GM23338 (cell line): ENCODE results near the gene GLB1L. TPM values are rescaled to one million over a fixed set of nuclear protein-coding genes. Genes with fewer than 3 reads are reported as not detected.
"Not testable (repeated sequence)": the region's sequence is repeated elsewhere in the genome, so short reads cannot be mapped to it uniquely, and the experiment has no call there.

Experiments used
- ATAC-seq: fragments of 200-7000 bp; cut with Tn5 transposase; 3 replicates; pipeline ENCODE4 v1.9.1; 2020
- DNase-seq: peaks from one replicate; pipeline ENCODE4 v3.0.0-alpha.2; 2015; ENCODE audit warnings: low spot score
- H2AFZ ChIP-seq: fragments of 200-600 bp; sonication (generic); 2 replicates; pipeline ENCODE4 v1.8.0; 2016; ENCODE audit warnings: antibody characterized with exemption, mild to moderate bottlenecking, moderate library complexity
- H3F3A ChIP-seq: fragments of 200-600 bp; sonication (generic); replicated peaks from 2 replicates; pipeline ENCODE4 v1.8.0; 2017; ENCODE audit warnings: antibody characterized with exemption, mixed run types, low read depth
- H3K27ac ChIP-seq: fragments of 200-600 bp; sonication (generic); 2 replicates; pipeline ENCODE4 v1.6.1; 2016; ENCODE audit warnings: low read depth
- H3K27me3 ChIP-seq: fragments of 200-600 bp; sonication (generic); 2 replicates; pipeline ENCODE4 v1.8.0; 2016; ENCODE audit warnings: mild to moderate bottlenecking, mixed run types, moderate library complexity; ENCODE audit not compliant: insufficient read depth
- H3K36me3 ChIP-seq: fragments of 200-600 bp; sonication (generic); 2 replicates; pipeline ENCODE4 v1.8.0; 2016; ENCODE audit warnings: mild to moderate bottlenecking; ENCODE audit not compliant: insufficient read depth
- H3K4me1 ChIP-seq: fragments of 200-600 bp; sonication (generic); 2 replicates; pipeline ENCODE4 v1.8.0; 2016; ENCODE audit warnings: mild to moderate bottlenecking, moderate library complexity; ENCODE audit not compliant: insufficient read depth
- H3K4me2 ChIP-seq: fragments of 200-600 bp; sonication (generic); 2 replicates; pipeline ENCODE4 v1.7.1; 2017; ENCODE audit warnings: mixed run types
- H3K4me3 ChIP-seq: fragments of 200-600 bp; sonication (generic); 2 replicates; pipeline ENCODE4 v1.6.1; 2016; ENCODE audit warnings: mixed run types
- H3K79me2 ChIP-seq: fragments of 200-600 bp; sonication (generic); replicated peaks from 2 replicates; pipeline ENCODE4 v1.8.0; 2017; ENCODE audit warnings: mild to moderate bottlenecking; ENCODE audit not compliant: insufficient read depth
- H3K9me2 ChIP-seq: fragments of 200-600 bp; sonication (generic); 2 replicates; pipeline ENCODE4 v1.8.0; 2017; ENCODE audit not compliant: insufficient read depth
- H4K20me1 ChIP-seq: fragments of 200-600 bp; sonication (generic); replicated peaks from 2 replicates; pipeline ENCODE4 v1.8.0; 2017; ENCODE audit warnings: mild to moderate bottlenecking; ENCODE audit not compliant: insufficient read depth
- H3K27ac Mint-ChIP-seq: 2 replicates; pipeline ENCODE4 v1.8.0; 2020; ENCODE audit warnings: inconsistent platforms, mild to moderate bottlenecking, moderate library complexity, mixed read lengths
- H3K27me3 Mint-ChIP-seq: 3 replicates; pipeline ENCODE4 v1.8.0; 2022; ENCODE audit warnings: low read depth, mild to moderate bottlenecking, moderate library complexity, mixed read lengths, inconsistent platforms; ENCODE audit not compliant: insufficient read depth, poor library complexity
- H3K36me3 Mint-ChIP-seq: 3 replicates; pipeline ENCODE4 v1.8.0; 2021; ENCODE audit warnings: low read depth, mild to moderate bottlenecking, inconsistent platforms, moderate library complexity, mixed read lengths
- H3K4me1 Mint-ChIP-seq: 3 replicates; pipeline ENCODE4 v1.8.0; 2020; ENCODE audit warnings: mild to moderate bottlenecking, inconsistent platforms, mixed read lengths
- H3K4me3 Mint-ChIP-seq: 3 replicates; pipeline ENCODE4 v1.8.0; 2021; ENCODE audit warnings: moderate library complexity, mild to moderate bottlenecking, inconsistent platforms, mixed read lengths
- H3K9me3 Mint-ChIP-seq: 3 replicates; pipeline ENCODE4 v1.8.0; 2020; ENCODE audit warnings: moderate library complexity, mild to moderate bottlenecking, inconsistent platforms, mixed read lengths
- ZNF331 ChIP-seq: fragments of 250-450 bp; sonication (Bioruptor Pico); IDR thresholded peaks from 2 replicates; pipeline ENCODE4 v1.5.0; 2020; ENCODE audit warnings: low read depth, mild to moderate bottlenecking, moderate library complexity
- polyA plus RNA-seq: library from polyadenylated mRNA; unstranded; fragments of >200 nt; fragmentation: Nextera tagmentation; extraction: Ambion mirVana; gene quantifications from 2 replicates; pipeline ENCODE4 v1.2.1, GENCODE V29; 2016
- total RNA-seq: library from RNA; depleted of rRNA; stranded (reverse); fragments of >200 nt; shearing (Covaris generic); gene quantifications from 2 replicates; pipeline ENCODE4 v1.2.3, GENCODE V29; 2014
- TF ChIP-seq, protein P1 (sequence below), 2 experiments: fragments of 200-600 bp in 1 of 2; sonication (generic) in 1 of 2; conservative IDR thresholded peaks; 2 replicates each; pipeline versions ENCODE4 v1.5.1 to v1.6.1; 2016 to 2017; ENCODE audit warnings: antibody characterized with exemption in 2 of 2, low read depth in 2 of 2, mild to moderate bottlenecking in 2 of 2, moderate library complexity in 1 of 2
- TF ChIP-seq, protein P2 (sequence below): IDR thresholded peaks from 2 replicates; pipeline ENCODE4 v1.6.1; 2016; ENCODE audit warnings: antibody characterized with exemption

GLB1L gene
- total and polyA plus RNA-seq, 2 experiments from 2014 or later, result 1.7 to 5.4 TPM

DNA sequence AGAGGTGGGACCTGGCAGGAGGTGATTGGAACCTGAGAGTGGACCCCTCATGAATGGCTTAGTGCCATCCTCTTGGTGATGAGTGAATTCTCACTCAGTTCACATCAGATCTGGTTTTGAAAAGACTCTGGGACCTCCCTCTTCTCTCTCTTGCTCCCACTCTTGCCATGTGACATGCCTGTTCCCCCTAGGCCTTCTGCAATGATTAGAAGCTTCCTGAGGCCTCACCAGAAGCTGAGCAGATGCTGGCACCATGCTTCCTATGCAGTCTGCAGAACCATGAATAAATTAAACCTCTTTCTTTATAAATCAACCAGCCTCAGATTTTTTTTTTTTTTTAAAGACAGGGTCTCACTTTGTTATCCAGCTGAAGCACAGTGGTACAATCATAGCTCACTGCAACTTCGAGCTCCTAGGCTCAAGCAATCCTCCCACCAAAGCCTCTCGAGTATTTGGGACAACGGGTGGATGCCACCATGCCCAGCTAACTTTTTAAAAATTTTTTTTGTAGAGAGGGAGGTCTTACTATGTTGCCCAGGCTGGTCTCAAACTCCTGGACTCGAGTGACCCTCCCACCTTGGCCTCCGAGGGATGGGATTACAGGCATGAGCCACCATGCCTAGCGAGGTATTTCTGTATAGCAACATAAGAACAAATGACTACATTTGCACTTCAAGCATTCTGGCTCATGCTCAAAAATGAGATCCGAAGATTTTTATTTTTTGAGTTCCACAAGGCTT lies 40.6 kb downstream of the GLB1L start (continued):
- TF ChIP-seq, protein P1, sequence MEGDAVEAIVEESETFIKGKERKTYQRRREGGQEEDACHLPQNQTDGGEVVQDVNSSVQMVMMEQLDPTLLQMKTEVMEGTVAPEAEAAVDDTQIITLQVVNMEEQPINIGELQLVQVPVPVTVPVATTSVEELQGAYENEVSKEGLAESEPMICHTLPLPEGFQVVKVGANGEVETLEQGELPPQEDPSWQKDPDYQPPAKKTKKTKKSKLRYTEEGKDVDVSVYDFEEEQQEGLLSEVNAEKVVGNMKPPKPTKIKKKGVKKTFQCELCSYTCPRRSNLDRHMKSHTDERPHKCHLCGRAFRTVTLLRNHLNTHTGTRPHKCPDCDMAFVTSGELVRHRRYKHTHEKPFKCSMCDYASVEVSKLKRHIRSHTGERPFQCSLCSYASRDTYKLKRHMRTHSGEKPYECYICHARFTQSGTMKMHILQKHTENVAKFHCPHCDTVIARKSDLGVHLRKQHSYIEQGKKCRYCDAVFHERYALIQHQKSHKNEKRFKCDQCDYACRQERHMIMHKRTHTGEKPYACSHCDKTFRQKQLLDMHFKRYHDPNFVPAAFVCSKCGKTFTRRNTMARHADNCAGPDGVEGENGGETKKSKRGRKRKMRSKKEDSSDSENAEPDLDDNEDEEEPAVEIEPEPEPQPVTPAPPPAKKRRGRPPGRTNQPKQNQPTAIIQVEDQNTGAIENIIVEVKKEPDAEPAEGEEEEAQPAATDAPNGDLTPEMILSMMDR (conservative IDR thresholded peaks at IDR 0.05; ENCODE audit: low read depth in 2 of 2), result no peak
- TF ChIP-seq ZNF331 (CRISPR knock-in tag), result no peak
- TF ChIP-seq, protein P2, sequence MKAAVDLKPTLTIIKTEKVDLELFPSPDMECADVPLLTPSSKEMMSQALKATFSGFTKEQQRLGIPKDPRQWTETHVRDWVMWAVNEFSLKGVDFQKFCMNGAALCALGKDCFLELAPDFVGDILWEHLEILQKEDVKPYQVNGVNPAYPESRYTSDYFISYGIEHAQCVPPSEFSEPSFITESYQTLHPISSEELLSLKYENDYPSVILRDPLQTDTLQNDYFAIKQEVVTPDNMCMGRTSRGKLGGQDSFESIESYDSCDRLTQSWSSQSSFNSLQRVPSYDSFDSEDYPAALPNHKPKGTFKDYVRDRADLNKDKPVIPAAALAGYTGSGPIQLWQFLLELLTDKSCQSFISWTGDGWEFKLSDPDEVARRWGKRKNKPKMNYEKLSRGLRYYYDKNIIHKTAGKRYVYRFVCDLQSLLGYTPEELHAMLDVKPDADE, result no peak

DNA sequence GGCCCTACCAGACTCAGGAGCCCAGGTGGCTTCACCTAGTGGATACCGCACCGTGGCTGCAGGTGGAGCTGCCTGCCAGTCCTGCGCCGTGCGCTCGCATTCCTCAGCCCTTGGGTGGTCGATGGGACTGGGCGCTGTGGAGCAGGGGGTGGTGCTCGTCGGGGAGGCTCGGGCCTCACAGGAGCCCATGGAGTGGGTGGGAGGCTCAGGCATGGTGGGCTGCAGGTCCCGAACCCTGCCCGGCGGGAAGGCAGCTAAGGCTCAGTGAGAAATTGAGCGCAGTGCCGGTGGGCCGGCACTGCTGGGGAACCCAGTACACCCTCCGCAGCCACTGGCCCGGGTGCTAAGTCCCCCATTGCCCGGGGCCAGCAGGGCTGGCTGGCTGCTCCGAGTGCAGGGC lies 43.9 kb downstream of the GLB1L start:
- H3K4me1 Mint-ChIP-seq, result peaks cover 10% of the 10 kb centered on the region; the same call in 2 of the 3 replicates
- H3K79me2 ChIP-seq, H3K9me2 ChIP-seq, H3K4me2 ChIP-seq, DNase-seq, H3K36me3 ChIP-seq, H3K4me3 Mint-ChIP-seq, H3K27ac Mint-ChIP-seq, H4K20me1 ChIP-seq, H3K27me3 ChIP-seq, H3K36me3 Mint-ChIP-seq, H2AFZ ChIP-seq, H3K27ac ChIP-seq, H3K4me1 ChIP-seq, H3K4me3 ChIP-seq, ATAC-seq, H3F3A ChIP-seq, H3K9me3 Mint-ChIP-seq: not testable (repeated sequence)
- TF ChIP-seq, protein P1 (conservative IDR thresholded peaks at IDR 0.05; ENCODE audit: low read depth in 2 of 2), result 0 out of 4 replicates have a peak, but pooled peaks of 1 of the 2 experiments have one; percentile 8
- peaks cover 17% of the 10 kb centered on the region for H3K27me3 Mint-ChIP-seq

DNA sequence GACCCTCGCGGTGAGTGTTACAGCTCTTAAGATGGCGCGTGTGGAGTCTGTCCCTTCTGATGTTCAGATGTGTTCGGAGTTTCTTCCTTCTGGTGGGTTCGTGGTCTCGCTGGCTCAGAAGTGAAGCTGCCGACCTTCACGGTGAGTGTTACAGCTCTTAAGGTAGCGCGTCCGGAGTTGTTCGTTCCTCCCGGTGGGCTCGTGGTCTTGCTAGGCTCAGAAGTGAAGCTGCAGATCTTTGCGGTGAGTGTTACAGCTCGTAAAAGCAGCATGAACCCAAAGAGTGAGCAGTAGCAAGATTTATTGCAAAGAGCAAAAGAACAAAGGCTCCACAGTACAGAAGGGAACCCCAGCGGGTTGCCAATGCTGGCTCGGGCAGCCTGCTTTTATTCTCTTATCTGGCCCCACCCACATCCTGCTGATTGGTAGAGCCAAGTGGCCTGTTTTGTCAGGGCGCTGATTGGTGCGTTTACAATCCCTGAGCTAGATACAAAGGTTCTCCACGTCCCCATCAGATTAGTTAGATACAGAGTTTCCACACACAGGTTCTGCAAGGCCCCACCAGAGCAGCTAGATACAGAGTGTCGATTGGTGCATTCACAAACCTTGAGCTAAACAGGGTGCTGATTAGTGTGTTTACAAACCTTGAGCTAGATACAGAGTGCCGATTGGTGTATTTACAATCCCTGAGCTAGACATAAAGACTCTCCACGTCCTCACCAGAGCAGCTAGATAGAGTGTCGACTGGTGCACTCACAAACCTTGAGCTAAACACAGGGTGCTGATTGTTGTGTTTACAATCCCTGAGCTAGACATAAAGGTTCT lies 44.5 kb downstream of the GLB1L start:
- not testable (repeated sequence) for H3K4me1 ChIP-seq, H3K36me3 Mint-ChIP-seq, H3K36me3 ChIP-seq, H3K4me2 ChIP-seq, H3K27me3 ChIP-seq, H3K79me2 ChIP-seq, H2AFZ ChIP-seq, H3K27ac ChIP-seq, ATAC-seq, H3K9me2 ChIP-seq, H3K9me3 Mint-ChIP-seq, H3K27ac Mint-ChIP-seq, H4K20me1 ChIP-seq, H3K4me1 Mint-ChIP-seq, H3K4me3 Mint-ChIP-seq, H3K4me3 ChIP-seq, H3F3A ChIP-seq, DNase-seq
- H3K27me3 Mint-ChIP-seq, result peaks cover 17% of the 10 kb centered on the region
